Measurements from ENCODE around the gene KIAA0513.
"Not testable (repeated sequence)": the region's sequence is repeated elsewhere in the genome, so short reads cannot be mapped to it uniquely, and the experiment has no call there.

Gene KIAA0513

DNA sequence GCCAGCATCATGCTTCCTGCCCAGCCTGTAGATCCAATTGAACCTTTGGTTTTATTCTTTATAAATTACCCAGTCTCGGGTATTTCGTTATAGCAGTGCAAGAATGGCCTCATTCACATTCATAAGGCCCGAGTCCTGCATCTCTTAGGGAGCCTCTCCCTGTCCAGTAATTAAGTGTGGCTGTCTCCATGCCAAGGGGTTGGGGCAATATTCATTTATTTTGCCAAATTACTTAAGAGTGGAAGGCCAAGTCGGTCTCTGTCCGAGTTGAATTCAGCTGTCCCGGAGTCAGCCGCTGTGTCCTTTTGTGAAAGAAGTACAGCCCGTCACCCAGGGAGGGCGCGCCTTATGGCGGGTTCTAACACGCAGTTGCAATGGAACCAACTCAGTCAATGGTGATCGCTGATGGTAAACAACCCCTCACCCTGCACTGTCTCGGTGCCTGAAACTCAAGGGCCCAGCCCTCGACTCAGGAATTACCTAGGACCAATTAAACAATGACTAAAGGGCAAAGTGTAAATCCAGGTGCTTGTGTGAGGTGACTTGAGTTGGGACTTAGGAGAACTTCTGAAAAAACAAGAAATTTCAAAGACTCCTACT, 22.2 kb downstream of the KIAA0513 start:
- no peak for DNase-seq (ENCODE audit: low spot score)

GRCh38 chr16:85051067-85051581, 23.5 kb downstream of the KIAA0513 start:
- no peak for DNase-seq (ENCODE audit: low spot score)

DNA sequence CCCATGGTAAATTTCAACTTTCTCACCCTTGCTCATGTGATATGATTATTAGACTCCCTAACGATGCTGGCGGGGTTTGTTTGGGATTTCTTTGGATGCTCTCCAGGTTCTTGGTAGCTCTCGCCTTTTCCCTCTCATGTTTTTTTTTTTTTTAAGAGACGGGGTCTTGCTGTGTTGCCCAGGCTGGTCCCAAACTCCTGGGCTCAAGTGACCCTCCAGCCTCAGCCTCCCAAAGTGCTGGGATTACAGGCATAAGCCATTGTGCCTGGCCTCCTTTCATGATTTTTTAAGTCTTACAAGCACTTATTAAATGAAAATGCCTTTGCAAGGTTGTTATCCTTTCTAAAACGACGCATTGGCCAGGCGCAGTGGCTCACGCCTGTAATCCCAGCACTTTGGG, 24.1 kb downstream of the KIAA0513 start:
- DNase-seq (ENCODE audit: low spot score): no peak

- DNase-seq (ENCODE audit: low spot score): no peak
These were observed 24.9 kb downstream of the KIAA0513 start for GRCh38 chr16:85052536-85052935.

- not testable (repeated sequence) for DNase-seq (ENCODE audit: low spot score)
These were observed 26.7 kb downstream of the KIAA0513 start for GRCh38 chr16:85054321-85054720.

GRCh38 chr16:85054948-85055492, 27.4 kb downstream of the KIAA0513 start:
- no peak for DNase-seq (ENCODE audit: low spot score)

DNA sequence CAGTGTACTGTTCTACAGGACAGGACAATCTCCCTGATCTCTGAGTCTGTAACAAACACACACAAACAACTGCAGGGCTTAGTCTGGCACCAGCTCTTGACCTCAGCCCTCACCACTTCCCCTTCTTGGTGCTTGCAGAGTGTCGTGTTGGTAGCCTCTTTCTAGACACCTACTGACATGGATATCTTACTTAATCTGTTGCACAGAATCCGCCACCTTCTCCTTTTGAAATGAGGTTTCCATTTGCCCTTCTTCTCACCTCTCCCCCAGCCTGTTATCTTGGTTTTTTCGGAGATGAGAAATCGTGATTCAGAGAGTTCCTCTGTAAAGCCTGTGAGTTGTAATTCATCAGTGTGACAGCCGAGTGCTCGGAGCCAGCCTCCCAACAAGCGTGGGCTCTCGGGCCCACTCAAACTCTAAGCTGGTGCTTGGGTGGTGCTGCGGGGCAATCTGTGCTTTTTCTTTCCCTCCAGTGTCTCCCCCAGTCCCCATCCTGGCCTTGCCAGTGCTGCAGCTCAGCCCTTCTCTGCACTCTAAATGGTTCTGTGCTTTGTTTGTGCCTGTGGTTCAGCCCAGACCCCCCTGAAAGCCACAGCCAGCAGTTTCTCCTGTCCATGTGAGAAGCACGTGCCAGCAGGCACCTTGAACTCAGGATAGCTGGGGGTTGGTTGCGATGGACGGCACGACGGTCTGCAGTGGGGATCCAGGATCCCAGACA, 28.1 kb downstream of the KIAA0513 start:
- DNase-seq (ENCODE audit: low spot score): peak; percentile 36

DNA sequence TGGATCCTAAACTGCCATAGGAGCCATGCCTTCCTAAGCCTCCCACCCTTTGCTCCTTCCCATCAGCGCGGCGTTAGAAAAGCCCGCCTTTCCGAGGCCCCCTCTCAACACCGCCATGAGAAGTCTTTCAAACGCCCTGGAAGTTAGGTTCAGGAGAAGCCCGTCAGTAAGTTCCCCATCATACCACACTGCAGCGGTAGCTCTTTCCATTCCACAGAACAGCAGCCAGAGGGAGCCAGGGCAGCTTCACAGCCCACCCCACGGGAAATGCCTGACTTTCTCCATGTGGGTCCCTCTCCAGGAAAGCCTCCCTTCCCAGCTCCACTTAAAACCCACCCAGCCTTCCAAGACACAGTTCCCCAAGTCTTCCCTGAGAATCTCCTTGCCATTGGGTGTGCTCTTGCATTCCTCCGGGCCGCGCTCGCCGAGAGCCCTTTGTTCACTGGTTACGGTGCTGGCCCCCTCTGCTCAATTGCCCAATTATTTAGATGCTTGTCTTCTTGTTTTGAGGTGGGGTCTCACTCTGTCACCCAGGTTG, 28.7 kb downstream of the KIAA0513 start:
- DNase-seq (ENCODE audit: low spot score): peak; percentile 50

DNA sequence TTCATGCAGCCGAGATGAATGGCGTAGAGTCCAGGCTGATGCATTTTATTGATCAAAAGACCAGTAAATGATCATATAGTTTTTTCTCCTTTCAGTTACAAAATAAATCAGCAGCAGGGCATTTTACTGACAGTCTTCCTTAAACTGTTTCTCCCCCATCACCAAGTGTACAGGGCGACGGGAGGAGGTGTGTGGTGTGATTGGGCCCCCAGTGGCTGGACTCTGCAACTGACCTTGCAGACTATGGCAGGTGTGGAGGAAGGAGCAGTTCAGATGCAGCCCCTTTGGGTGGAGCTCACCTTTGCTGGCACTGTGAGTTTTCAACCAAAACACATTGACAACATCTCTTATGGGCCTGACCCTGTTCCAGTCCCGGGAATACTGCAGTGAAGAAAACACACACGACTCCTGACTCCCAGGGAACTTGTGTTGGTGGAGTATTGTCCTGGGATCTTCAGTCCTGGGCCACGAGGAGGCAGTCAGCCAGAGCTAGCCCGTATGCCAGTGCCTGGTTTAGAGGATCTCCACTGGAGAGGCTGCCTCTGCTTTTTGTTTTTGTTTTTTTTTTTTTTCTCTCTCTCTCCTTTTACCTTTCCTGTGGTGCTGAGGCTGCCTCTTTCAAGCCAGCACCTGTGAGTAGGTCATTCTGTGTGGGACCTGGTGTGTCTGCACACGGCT, 29.8 kb downstream of the KIAA0513 start:
- no peak for DNase-seq (ENCODE audit: low spot score)

- DNase-seq (ENCODE audit: low spot score): no peak
These were observed 30.4 kb downstream of the KIAA0513 start for GRCh38 chr16:85057948-85058347.

GRCh38 chr16:85058909-85059308, 31.3 kb downstream of the KIAA0513 start:
- DNase-seq (ENCODE audit: low spot score): no peak

- DNase-seq (ENCODE audit: low spot score): no peak
These were observed 34.0 kb downstream of the KIAA0513 start for GRCh38 chr16:85061566-85061965.

DNA sequence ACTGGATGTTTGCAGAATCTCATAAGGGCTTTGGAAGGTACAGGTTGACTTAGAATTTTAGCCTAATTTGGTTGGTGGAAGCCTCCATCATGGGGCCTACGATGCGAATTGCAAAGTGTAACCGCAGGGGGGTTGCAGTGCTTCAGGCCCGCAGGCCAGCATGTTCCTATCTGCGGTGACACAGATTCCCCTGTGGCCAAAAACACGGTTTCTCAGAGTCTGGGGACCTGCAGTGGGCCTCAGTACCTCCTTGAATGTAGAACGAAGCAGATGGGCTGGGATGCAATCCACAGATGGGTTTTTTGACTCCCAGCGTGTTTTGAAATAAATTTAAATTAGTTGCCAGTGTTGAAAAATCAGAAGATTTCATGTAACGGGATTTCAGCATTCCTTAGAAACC, 34.7 kb downstream of the KIAA0513 start:
- DNase-seq (ENCODE audit: low spot score): no peak

GRCh38 chr16:85062845-85063244, 35.2 kb downstream of the KIAA0513 start:
- no peak for DNase-seq (ENCODE audit: low spot score)

GRCh38 chr16:85064186-85064585, 36.6 kb downstream of the KIAA0513 start:
- no peak for DNase-seq (ENCODE audit: low spot score)

- no peak for DNase-seq (ENCODE audit: low spot score)
These were observed 37.5 kb downstream of the KIAA0513 start for GRCh38 chr16:85065099-85065498.

DNA sequence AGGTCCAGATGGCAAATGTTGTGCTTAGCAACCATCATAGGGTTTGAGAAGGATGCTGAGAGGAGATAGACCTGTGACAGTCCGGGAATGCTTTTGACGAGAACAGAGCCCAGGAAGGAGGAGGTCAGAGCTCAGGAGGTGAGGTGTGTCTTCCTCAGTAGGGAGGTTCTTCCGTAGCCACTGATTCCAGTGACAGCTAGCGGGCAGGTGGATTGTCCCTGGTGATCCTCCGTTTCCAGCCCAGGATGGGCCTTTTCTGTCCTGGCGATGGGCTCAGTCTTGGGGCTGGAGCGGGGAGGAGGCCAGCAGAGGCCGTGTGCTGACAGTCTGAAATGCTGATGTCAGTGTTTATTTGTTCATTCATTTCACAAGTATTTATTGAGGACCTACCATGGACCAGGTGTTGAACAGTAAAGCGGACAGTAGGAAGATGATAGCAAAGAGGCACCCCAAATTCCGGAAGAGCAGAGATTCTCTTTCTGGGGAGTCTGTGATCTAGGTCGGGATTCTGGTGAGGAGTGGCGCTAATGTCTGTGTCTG, 38.8 kb downstream of the KIAA0513 start:
- no peak for DNase-seq (ENCODE audit: low spot score)

DNA sequence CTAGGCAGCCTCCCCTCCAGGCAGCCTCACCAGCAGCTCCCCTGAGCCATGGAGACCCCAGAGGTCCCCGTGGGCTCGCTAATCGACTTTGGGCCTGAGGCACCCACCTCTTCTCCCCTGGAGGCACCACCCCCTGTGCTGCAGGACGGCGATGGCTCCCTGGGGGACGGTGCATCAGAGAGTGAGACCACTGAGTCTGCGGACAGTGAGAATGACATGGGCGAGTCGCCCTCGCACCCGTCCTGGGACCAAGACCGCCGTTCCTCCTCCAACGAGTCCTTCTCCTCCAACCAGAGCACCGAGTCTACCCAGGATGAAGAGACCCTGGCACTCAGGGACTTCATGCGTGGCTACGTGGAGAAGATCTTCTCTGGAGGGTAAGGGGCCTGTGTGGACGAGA, 39.4 kb downstream of the KIAA0513 start:
- no peak for DNase-seq (ENCODE audit: low spot score)

GRCh38 chr16:85067426-85067825, 39.8 kb downstream of the KIAA0513 start:
- DNase-seq (ENCODE audit: low spot score): no peak

- DNase-seq (ENCODE audit: low spot score): no peak
These were observed 41.2 kb downstream of the KIAA0513 start for GRCh38 chr16:85068746-85069145.

- no peak for DNase-seq (ENCODE audit: low spot score)
These were observed 41.6 kb downstream of the KIAA0513 start for GRCh38 chr16:85069171-85069570.
